NOMO-1 treated with DMSO at 0.1 percent for 48 hours (cell line): ENCODE results near the gene CFAP141.
"Not testable (repeated sequence)": the region's sequence is repeated elsewhere in the genome, so short reads cannot be mapped to it uniquely, and the experiment has no call there.

Experiments
- DNase-seq: peaks from one replicate; lab custom pipeline; 2025; ENCODE audit not compliant: unreplicated experiment; lab: John Stamatoyannopoulos, UW

The CFAP141 gene

DNA sequence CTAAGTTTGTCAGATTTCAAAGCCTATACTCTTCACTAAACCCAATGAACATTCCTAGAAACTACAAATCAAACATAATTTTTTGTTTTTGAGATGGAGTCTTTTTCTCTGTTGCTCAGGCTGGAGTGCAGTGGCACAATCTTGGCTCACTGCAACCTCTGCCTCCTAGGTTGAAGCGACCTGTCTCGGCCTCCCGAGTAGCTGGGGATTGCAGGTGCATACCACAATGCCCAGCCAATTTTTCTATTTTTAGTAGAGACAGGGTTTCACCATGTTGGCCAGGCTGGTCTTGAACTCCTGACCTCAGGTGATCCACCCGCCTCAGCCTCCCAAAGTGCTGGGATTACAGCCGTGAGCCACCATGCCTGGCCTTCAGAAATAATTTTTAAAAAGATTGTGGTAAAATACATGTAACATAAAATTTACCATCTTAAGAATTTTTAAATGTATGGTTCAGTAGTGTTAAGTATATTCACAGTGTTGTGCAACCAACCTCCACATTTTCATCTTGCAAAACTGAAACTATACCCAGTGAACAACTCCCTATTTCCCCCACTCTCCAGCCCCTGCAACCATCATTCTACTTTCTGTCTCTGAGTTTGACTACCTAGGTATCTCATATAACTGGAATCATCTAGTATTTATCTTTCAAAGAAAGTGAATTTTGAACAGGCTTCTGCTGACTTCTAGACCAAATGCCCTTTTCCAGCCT, 2.7 kb upstream of the CFAP141 start:
- DNase-seq, result peak; percentile 16

DNA sequence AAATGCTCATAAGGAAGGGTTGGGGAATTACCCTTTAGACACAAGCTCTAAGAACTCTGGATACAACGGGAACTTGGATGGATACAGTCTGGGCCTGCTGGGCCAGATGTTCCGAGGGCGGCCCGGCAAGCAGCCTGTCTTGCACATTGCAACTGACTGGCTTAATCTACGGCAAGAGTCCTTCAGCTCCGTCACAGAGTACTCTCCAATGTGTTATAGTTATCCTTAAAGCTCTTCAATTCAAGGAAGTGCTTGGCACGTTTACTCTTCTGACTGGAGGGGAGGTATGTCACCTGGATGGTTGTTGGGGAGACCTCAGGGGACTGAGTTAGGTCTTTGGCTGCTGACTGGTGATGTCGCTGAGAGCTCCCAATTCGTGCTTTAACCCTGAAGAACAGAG, 1.1 kb upstream of the CFAP141 start:
- DNase-seq, result no peak

DNA sequence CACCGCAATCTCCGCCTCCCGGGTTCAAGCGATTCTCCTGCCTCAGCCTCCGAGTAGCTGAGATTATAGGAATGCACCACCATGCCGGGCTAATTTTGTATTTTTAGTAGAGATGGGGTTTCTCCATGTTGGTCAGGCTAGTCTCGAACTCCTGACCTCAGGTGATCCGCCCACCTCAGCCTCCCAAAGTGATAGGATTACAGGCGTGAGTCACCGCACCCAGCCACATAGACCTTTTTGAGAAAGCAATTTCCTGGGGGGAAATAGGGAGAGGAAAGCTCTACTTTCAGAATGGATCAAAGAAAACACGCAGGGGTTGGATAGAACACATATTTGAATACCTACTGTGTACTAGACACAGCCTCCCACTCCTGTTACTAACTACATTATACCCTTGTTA, 355 bp downstream of the CFAP141 start:
- DNase-seq, result not testable (repeated sequence)

DNA sequence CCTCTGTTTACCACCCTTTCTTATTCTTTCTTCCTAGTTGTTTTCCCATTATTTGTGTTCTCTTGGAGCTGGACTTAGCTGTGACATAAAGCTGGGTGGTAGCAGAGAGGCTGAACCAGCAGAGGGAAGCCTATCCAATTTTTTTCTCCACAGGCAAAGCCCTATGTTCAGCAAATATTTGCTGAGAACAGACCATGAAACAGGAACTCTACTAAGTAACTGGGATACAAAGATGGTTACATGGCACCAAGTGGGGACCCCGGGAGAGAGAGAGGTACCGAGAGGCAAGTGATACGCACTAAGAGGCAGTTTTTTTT, 6.6 kb downstream of the CFAP141 start:
- DNase-seq, result no peak

DNA sequence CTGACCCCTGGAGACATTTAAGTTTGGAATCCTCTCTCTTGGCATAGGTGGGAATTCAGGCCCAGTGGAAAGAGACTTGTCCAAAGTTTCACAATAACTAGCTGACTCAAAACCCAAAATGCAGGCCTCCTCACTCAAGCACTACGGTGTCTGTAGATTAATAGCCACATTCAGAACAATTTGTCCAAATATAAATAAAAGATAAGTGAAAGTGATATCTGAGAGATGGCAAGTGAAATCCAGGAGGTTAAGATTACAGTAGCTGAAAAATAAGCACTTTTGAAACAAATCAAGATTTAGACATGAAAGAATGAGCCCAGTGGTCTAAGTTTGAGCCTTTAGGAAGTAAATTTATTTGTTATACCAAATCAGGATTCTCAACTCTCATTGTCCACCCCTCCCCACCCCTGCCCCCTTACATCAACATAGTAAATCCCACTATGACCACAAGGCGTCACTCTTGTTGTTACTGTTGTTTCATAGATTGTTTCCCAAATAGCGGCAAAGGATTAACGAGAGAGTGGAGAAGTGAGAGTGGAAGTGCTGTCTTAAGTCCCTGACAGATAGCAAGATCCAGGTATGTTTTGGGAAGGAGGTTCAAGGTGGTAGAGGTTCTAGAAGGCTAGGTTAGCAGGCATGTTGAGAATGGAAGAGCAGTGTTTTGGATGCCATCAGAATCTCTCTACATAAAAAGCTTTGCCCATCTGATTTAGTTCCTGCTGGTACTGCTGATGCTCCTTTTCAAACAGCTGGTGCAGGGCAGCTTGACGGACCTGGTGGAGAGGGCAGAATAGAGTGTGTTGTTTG, 7.2 kb downstream of the CFAP141 start:
- DNase-seq, result peak; percentile 45

DNA sequence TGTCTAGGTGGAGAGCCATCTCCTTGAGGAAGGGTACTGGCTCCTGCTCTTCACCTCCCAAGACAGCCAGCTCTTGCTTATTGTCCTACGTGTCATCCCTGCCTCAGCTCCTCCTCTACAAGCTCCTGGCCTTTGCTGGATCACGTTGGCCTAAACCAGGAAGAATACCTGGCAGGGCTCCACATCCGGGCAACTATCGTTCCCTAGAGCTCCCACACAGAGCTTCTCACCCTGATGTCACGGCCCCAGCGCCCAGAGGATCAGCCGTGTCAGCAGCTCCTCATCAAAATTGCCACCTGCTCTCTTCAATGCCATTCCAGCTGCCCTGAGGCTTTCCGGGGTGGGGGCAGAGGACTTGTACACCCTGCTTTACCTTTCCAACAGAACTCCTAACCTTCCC, 12.3 kb downstream of the CFAP141 start:
- DNase-seq, result no peak

DNA sequence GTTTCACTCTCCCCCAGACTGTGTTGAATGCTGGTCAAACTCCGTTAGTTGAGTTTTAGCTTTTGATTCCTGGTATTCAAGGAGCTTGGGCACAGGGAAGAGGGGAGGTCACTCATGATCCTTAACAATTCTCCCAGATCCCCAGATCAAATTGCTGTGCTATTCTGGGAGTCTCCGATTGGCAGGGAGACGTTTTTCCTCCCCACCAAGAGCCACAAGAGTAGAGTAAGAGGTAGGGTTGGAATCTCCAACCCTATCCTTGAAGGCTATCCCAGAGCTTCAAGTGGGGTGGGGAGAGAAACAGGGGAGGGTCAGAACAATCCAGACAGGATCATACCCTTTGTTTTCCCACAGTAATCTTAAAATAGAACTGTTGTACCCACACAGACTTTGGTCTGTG, 13.7 kb downstream of the CFAP141 start:
- no peak for DNase-seq

DNA sequence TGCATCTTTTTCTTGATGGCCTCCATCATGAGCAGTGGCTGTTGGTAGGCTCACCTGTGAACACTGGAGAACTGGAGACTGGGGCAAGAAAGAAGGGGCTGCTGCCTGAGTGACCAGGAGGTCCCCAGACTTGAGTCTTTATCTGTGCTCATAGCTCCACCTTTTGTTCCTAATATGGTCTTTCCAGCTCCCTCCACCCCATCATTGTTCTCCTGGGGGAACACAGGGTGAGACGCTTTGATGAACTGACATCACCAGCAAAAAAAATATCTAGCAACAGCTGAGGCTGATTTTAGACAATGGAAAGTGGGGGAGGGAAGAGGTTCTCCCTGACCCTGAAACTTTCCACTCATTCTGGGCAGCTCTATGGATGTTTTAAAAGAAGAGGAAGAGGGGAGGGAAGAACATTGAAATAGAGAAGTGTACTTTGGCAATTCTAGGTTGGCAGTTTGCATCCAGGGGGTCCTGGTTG, 14.1 kb downstream of the CFAP141 start, which contains the start of gene TPM3:
Gene TPM3 (minus strand): TSS at position 111 of the 472 bp plus-strand sequence. CDS start 82 bp downstream, at position 29.
- peak; percentile 72 for DNase-seq

DNA sequence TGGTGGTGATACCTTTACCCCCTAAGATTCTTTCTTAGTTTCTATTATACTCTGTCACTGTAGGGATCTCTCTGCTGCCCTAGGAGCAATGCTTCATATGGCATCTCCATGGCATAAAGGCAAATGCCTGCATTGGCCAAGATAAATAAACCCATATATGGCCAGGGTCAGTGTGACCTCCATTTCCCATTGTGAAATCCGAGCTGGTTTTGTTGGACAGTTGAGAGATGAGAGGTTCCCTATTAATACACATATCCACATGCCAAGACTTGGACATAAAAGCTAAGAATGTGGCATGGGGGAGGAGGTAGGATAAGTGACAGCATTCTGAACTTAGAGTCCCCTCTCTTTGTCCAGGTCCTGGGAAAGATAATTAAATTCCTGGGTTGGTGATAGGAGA, 15.6 kb downstream of the CFAP141 start:
- DNase-seq, result no peak

DNA sequence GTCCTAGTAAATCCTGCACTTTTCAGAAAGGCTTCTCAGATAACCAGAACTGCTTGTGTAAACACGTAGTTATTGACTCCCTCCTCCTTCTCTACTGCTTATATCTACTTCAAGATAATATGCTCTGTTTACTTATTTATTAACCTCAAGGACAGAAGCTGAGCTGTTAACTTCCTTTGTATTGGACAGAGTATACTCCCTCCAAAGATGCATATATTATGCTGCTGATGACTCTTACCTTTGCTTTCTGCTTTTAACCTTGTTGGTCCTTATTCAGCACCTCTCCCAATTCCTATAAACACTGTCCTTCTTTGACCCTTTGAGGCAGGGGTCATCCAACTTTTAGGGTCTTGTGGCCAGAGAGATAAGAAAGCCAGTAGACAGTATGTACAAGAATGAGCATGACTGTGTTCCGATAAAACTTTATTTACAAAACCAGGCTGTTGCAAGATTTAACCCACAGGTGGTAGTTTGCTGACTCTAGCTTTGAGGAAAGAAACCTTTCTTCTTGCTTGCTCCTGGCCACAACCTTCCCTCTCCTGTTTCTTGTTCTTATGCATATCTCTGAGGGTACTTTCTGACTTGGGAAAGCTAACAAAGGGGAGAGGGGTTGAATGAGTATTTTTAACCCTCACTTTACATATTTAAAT, 19.2 kb downstream of the CFAP141 start:
- no peak for DNase-seq

DNA sequence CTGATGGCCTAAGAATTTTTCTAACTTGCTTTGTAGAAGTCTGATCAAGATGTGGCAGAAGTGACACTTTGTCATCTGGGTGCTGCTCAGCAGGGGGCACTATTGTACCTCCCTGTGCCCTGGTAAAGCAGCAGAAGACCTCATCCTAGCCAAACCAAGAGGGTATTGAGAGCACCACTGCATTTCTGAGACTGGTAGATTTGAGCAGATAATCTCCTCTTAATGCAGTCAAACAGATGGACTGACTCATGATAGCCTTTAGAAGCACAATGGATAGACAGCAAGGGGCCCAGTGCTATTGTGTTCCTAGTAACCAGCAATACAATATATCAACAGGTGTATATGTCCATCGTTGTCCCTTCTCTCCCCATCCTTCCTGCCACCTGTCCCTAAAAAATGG, 20.0 kb downstream of the CFAP141 start:
- peak; percentile 70 for DNase-seq

DNA sequence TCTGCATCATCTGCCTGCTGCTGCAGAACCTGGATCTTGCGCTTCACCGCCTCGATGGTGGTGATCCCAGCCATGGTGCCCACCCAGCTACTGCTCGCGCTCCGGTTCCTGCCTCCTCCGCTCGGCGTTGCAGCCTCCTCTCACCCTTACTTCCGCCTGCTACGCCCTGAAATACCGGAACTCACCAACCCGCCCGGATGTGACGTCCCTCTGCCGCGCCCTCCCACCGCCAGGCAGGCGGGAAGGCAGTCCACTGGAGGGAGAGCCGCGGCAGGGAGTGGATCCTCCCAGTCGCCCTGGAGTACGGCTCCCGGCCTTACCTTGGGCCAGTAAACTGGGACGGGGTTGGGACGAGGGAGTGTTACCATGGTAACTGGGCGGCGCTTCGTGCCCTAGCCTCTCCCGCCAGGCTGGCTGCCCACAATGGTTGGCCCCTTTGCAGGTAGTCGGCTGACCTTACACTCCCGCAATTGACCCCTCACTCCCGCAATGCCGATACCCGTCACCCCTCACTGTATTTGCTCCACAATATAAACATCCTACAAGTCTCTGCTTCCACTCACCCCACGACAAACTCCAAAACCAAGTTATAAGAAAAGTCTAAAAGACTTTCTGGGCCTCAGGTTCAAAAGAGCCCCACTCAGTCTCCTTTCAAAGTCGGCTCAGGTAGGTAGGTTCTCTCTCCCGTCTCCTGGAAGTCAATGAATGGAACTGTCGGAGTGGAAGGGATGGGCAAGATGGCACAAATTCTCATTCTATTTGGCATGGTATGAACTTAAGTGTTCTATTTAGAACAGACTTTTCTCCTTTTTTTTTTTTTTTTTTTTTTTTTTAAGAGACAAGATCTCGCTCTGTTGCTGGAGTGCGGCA, 22.9 kb downstream of the CFAP141 start:
- peak; percentile 93 for DNase-seq

DNA sequence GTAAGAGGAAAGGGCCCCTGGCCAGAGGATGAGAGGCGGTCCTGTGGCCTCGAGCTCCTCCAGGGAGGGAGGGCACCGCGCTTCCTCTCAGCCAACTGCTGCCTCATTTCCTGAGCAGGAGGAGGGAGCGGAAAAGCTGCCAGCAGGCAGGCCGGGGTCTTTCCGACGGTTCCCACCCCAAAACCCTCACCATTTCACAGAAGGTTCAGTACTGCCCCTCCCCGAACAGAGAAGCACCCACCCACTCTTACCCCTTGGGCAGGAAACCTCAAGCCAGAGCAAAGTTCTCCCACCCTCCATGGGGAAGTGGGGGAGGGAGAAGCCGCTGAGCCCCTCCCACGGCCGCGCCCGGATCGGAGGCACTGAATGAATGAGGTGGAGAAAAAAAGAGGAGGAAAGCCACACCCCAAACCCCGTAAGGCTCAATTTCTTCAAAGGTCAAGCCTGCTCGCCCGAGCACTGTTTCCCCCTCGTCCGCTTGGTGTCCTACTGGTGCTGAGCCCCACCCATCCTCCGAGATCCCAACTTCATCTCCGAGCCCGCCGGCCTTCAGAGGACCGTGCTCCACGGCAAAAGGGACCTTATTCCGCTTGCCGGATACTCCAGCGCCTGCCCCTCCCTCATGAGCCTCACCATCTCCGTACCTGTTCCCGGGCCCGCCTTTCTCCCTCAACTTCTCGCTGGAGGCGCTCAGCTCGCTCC, 23.6 kb downstream of the CFAP141 start:
- peak; percentile 97 for DNase-seq

DNA sequence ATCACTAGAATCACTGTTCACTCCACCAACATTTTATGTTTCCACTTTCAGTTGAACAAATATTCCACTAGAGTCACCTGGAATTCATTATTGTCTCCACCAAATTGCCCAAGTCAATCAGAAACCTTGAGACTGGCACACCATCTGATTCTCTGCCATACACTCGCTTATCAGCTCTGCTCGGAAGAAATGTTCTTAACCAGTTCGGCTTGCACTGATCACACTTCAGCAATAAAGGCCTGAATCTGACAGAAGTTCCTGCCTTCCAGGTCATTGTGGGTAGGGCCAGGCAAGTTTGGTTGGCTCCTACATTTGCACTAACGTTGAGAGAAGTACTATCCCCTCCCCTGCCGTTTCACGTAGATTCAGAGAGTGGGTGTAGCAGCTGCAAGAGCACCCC, 24.2 kb downstream of the CFAP141 start:
- no peak for DNase-seq

DNA sequence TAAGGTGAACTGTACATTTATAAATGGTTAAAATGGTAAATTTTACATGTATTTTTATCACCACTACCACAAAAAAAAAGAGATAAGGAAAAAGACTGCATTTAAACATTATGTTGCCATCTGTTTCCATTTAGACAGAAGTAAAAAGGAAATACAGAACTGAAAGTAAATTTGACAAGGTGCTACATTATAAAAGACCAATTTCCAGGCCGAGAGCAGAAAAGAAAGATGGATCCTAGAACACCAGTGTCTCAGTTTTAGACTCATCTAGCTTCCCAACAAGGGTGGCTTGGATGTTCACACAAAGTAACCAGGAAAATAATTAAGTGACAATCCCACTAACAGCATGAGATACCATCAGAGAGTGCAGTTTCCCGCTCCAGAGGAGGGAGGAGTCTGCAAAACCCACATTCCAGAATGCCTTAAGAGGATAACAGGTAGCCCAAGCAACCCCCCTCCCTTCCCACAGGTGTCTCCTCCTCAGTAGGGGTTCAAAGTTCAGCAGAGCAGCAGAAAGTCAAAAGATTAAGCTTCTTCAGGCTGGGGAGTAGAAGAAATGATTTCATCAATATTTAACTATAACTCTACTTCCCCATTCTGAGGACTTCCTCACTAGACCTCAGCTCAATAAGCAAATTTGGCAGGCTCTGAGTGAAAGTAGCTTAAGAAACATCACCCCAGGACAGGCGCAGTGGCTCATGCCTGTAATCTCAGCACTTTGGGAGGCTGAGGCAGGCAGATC, 26.0 kb downstream of the CFAP141 start:
- peak; percentile 90 for DNase-seq

DNA sequence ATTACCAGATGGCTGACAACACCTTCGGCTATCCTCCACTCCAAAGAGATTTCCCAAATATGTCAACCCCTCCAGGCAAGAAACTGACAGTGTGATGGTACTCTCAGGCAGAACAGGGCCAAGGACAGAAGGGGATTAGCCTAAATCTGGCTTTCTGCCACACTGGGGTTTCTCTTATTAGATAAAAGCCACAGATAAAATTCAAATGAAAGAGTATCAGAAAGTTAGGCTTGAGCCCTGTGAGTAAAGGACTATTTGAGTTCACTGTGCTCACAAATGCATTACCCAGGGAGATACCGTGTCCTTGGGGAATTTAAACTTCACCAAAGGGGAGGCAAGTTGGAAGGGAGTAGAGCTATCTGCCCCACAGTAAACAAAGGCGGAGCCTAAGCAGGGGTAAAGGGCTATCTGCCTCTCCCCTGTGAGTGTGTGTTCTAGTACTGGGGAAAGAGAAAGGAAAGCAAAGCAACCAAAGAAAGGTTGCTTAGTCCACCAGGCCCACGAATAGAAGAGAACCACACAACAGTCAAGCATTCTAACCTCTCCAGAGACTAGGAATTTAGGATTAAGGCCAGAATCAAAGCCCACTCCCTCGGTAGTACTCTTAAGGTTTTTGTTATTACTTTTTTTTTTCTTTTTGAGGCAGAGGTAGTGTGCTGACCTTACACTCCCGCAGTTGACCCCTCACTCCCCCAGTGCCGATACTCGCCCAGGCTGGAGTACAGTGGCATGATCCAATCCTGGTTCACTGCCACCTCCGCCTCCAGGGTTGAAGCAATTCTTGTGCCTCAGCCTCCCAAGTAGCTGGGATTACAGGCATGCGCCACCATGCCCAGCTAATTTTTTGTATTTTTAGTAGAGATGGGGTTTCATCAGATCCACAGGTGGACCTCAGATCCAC, 27.0 kb downstream of the CFAP141 start:
- DNase-seq, result no peak

DNA sequence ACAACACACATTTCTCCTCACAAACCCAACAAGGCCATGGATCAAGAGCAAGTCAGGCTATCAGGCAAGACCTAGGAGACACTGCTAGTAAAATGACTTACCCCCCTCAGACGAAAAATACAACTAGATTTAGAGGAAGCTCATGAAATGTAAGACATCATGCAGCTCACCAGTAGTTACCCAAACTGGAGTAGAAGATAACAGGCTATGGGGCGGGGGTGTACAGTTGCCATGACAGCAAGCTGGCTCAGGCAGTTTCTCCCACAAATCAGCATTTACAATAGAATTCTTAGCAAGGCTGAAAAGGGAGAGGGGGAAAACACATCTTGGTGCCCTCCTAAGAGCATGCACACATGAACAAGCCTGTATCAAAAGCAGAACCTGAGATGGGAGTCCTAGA, 28.1 kb downstream of the CFAP141 start:
- no peak for DNase-seq

DNA sequence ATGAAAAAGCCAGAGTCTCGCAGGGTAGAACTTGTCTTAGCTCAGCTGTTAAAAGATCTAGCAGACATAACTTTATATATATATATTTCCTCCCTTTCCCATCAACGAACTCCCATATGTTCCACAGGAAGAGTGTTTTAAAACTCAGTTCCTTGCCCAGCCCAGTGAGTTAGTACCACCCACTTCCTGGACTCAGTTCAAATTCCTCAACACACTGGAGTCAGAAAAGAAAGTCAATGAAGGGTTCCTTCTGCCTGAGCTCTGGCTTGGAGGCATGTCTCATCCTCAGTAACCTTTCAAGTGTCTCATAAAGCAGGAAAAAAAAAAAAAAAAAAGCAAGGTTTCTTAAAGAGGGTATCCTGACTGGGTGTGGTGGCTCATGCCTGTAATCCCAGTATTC, 29.8 kb downstream of the CFAP141 start:
- no peak for DNase-seq

DNA sequence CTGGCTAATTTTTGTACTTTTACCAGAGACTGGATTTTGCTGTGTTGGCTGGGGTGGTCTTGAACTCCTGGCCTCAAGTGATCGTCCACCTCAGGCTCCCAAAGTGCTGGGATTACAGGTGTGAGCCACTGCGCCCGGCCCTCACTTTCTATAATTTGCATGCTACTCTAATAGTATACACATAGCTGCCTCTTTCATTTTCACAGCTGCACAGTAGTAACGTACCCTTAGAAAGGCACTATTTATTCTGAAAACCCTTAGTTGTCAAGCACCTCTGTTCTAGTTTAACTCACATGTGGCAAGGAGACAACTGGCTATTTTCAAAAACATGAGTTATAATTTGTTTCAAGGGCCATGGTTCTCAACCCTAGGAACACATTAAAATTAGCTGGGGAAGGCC, 31.5 kb downstream of the CFAP141 start:
- DNase-seq, result no peak
